ENCODE measurements around the gene DGAT2.
"Not testable (repeated sequence)": the region's sequence is repeated elsewhere in the genome, so short reads cannot be mapped to it uniquely, and the experiment has no call there.

Gene DGAT2

DNA sequence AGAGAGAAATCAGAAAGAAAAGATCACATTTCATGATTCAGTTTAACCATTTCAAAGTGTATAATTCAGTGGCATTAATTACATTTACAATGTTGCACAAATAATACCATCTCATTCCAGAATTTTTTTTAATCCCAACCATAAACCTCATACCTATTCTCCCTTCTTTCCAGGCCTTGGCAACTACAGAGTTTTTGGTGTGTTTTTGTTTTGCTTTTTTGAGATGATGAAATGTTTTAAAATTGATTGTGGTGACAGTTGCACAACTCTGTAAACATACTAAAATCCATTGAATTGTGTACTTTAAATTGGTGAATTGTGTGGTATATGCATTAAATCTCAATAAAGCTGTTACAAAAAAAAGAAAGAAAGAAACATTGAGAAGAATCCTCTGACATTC, 13.6 kb upstream of the DGAT2 start:
- DNase-seq (ENCODE audit: low read depth in 2 of 2): not testable (repeated sequence)

GRCh38 chr11:75757651-75758050, 10.9 kb upstream of the DGAT2 start:
- no peak for DNase-seq (ENCODE audit: low read depth in 2 of 2)

DNA sequence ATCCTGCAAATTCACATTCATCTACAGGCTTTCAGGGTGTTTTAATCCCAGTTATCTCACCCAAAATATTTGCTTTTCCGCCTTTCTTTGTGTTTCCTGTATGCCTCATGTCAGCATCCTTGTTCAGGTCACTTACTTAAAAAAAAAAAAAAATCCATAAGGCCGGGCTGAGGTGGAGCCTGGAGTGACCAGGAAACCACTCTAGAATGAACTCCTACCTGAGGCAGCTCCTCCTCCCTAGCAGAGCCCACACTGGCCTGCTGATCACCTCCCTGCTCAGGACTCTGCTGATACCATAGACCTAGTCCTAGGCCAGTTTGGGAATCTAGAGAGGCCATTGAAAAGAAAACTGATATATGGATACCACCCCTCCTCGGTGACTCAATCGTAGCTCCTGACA, 8.7 kb upstream of the DGAT2 start:
- no peak for DNase-seq (ENCODE audit: low read depth in 2 of 2)

DNA sequence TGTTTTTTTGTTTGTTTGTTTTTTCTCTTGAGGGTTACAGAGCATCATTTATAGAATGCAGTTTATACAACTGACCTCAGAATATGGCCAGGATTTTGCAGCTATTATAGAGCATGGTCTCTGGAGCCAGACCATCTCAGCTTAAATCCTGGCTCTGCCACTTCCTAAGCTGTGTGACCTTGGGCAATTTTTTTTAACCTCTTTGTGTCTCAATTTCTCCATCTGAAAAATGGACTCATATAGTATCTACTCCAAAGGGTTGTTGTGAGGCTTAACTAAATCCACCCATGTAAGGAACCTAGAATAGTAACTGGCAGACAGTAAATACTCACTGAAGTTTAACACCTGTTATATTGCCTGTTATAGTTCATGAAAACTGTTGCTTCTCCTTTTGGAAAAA, 8.3 kb upstream of the DGAT2 start:
- no peak for DNase-seq (ENCODE audit: low read depth in 2 of 2)

GRCh38 chr11:75760710-75761493, 7.7 kb upstream of the DGAT2 start:
- no peak for DNase-seq (ENCODE audit: low read depth in 2 of 2)

DNA sequence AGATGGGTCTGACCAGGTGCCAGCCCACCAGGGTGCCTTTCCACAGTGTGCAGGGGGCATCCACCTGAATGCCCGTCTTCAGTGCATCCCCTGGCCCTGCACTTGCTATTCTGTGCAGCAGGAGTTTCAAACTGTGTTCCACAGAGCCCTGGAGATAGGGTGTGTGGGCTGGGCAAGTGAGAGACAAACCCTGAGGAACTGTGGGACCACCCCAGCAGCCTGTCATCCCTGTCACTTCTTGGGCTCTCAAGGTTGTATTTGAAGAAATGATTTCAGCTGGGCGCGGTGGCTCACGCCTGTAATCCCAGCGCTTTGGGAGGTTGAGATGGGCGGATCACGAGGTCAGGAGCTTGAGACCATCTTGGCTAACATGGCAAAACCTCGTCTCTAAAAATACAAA, 6.4 kb upstream of the DGAT2 start:
- DNase-seq (ENCODE audit: low read depth in 2 of 2): no peak

DNA sequence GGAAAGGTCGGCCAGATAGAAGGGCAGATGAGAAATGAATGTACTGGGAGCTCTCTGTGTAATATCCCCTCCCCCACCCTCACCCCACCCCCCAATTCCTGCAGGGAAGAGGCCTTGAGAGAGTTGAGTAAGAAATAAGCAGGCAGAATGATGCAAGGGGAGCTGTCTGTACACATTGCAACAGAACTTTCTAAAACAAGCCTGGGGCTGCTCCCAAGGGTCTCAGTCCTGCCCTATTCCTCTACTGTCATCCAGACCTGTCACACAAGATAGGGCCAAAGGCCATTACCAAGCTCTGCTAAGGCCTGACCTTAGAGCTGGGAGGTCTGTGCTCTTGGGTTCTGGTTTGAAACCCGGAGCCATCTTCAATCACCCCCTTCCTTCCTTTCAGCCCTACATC, 5.7 kb upstream of the DGAT2 start:
- DNase-seq (ENCODE audit: low read depth in 2 of 2): no peak

DNA sequence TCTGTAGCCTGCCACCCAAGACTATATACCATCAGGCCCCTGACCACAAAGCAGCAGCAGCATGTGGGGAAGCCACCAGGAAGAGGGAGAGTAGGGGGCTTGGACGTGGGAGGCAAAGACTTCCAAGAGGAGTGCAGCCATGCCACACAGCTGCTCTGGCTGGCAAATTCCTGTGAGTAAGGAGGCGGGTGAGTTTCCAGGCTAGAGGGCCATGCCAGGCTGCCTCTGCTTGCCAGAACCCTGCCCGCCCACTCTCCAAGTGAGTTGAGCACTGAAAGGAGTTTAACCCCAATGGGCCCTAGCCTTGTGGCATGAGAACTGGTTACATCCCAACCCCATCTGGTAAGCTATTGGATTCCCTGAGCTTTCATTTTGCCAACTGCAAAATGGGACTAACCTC, 4.7 kb upstream of the DGAT2 start:
- no peak for DNase-seq (ENCODE audit: low read depth in 2 of 2)

DNA sequence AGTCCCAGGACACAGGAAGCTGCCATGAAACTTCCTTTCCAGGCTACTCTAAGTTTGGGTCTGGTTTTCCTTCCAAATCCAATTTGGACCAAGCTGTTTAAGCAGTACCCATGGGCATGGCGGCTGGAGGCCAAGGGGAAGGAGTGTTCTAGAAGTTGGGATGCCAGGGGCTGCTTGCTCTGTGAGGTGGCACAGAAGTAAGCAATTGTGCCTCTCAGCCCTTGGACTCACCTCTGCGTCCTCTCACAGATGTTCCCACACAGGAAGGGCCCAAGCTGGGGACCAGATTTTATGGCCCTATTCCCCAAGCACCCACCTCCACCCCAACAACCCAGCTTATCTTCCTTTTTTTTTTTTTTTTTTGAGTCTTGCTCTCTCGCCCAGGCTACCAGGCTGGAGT, 3.5 kb upstream of the DGAT2 start:
- no peak for DNase-seq (ENCODE audit: low read depth in 2 of 2)

- DNase-seq (ENCODE audit: low read depth in 2 of 2): no peak
Observed at GRCh38 chr11:75766443-75767227, 1.9 kb upstream of the DGAT2 start.

DNA sequence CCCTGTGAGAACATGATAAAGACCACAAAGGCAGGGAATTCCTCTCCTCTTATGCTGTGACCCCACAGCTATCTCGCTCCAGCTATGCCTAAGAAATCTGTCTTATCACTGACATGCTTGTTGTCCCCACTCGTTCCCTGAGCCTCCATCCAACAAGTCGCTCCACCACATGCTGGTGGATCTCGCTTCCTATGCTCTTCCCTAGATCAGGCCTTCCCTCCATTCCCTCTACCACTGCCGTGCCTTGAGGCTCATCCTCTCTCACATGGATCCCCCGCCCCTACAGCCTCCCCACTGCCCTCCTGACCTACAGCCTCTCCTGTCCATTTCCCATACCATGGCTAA, 1.4 kb upstream of the DGAT2 start:
- no peak for DNase-seq (ENCODE audit: low read depth in 2 of 2)

DNA sequence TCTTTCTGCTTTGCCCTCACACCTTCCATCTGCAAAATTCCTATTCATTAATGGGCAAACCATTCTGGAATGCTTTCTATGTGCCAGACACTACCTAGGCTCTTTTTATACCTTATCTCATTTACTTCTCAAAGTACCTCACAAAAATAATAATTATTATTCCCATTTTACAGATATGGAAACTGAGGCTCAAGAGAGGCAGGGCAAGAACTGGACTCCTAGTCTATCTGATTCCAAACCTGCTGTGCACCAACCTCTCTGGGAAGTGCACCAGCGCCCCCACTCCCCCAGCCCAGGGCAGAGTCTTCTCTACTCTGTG, 826 bp upstream of the DGAT2 start:
- DNase-seq (ENCODE audit: low read depth in 2 of 2): no peak

DNA sequence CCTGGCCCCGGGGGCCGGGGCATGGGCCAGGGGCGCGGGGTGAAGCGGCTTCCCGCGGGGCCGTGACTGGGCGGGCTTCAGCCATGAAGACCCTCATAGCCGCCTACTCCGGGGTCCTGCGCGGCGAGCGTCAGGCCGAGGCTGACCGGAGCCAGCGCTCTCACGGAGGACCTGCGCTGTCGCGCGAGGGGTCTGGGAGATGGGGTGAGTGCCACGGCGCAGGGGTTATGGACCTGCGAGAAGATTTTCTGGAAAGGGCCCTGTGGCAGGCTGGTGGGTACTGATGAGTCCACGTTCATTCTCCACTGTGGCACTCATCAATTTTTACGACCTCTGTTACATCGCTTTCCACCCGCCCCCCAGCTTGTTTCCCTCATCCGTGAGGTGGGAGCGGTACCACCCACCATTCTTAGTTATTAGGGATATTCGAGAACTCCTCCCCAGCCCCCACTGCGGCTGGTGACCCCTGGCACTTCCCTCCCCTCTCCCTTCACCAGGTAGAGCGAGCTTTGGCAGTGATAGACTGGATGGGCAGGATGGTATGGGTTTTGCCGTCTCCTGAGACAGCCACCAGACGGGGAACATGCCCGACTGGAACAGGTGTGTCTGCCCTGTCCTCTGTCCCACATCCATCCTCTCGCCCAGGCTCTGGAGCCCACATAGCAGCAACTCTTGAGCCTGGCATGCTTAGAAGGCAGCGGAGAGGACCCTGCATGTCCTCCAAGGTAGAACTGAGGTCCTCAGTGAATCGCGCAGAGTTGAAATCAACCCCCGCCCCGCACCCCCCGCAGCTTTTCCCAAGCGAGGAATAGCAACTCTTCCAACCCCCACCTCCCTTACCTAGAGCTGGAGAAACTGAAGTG, 562 bp downstream of the DGAT2 start:
- DNase-seq (ENCODE audit: low read depth in 2 of 2): no peak

GRCh38 chr11:75770102-75770501, 1.5 kb downstream of the DGAT2 start:
- DNase-seq (ENCODE audit: low read depth in 2 of 2): no peak

- no peak for DNase-seq (ENCODE audit: low read depth in 2 of 2)
Observed at GRCh38 chr11:75771646-75772410, 3.2 kb downstream of the DGAT2 start.

GRCh38 chr11:75773595-75774353, 5.2 kb downstream of the DGAT2 start:
- DNase-seq (ENCODE audit: low read depth in 2 of 2): no peak

DNA sequence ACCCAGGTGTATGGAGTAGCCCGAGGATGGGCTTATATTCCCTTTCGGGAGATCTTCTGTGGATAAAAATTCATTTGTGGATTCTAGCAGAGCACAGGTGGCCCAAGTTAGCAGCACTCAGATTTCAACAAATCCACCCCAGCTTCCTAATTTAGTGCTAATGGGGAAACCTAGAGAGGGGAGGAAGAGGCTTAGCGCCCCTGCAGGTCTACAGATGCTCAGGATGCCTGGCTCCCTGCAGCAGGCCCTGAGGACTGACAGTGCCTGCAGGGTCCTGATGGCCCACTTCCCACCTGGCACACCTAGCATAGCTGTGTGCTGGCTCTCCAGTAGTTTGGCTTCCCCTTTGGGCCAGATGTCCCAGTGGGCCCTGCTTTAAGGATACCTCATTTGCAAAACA, 6.5 kb downstream of the DGAT2 start:
- no peak for DNase-seq (ENCODE audit: low read depth in 2 of 2)

DNA sequence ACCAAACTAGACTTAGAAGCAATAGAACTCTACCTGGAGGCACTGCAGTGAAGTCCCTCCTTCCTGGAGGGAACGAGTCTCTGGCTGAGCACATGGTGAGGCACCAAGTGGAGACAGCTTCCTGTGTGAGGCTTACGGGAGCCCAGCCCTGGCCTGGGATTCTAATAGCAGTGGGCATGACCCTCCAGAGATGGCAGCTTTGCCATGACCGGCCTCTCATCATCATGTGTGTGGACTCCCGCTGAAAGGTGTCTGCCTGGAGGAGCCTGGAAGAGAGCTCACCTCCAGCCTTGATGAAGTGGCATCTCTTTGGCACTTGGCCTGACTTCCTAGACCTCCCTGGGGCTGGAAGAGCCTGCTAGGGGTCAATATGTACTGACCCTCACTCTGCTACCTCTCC, 8.0 kb downstream of the DGAT2 start:
- no peak for DNase-seq (ENCODE audit: low read depth in 2 of 2)

DNA sequence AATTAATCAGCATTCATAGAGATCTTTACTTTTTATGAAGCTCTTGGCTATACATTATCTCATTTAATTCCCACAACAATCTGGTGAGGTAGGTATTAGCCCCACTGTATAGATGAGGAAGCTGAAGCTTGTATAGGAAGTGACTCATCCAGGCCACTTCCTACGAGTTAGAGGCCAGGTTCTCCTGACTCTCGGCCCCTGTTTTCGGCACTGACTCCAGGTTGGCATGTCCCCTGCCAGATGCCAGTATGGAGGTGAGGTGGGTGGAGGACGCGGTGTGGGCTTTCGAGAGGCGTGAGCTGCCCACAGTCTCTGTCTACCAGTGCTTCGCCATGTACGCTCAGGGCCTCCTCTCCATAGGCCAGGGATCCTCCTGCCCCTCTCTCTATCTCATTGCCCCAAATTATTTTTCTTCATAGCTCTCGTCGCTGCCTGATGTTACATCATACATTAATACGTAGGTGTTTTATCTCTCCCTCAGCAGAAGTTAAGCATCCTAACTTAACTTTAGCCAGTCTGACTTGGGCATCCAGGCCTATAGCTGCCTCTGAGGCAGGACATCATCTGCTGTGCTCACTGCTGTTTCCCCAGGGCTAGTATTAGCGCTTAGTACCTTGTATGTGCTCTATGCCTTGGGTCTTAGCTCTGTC, 9.0 kb downstream of the DGAT2 start:
- DNase-seq (ENCODE audit: low read depth in 2 of 2): no peak

- no peak for DNase-seq (ENCODE audit: low read depth in 2 of 2)
Observed at GRCh38 chr11:75778962-75779361, 10.4 kb downstream of the DGAT2 start.

GRCh38 chr11:75779960-75780359, 11.4 kb downstream of the DGAT2 start:
- DNase-seq (ENCODE audit: low read depth in 2 of 2): no peak

All from stimulated activated CD8-positive, alpha-beta memory T cell treated with anti-CD3 and anti-CD28 coated beads, Interleukin-2, amount 100 ng/mL, for 1 hour (primary cell).